ENCODE results near the gene STON1. TPM values are rescaled to one million over a fixed set of nuclear protein-coding genes. Genes with fewer than 3 reads are reported as not detected.
"Not testable (repeated sequence)": the region's sequence is repeated elsewhere in the genome, so short reads cannot be mapped to it uniquely, and the experiment has no call there.

STON1 gene
- total RNA-seq, 1 donor from 2014 or later, result 36.5 TPM

DNA sequence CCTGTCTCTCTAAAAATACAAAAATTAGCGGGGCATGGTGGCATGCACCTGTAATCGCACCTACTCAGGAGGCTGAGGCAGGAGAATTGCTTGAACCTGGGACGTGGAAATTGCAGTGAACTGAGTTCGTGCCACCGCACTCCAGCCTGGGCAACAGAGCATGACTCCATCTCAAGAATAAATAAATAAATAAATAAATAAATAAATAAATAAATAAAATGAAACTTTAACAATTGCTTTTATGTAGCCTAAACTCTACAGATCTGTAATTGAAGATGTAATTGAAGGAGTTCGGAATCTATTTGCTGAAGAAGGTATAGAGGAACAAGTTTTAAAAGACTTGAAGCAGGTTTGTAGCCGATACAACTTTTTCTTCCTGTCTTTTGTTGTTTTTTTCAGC is 90.7 kb downstream of the STON1 start:
- H3K27me3 Mint-ChIP-seq (ENCODE audit: low read depth), result no peaks in the 10 kb centered on the region
- H3K36me3 Mint-ChIP-seq, result no peaks in the 10 kb centered on the region
- H3K27ac Mint-ChIP-seq, result no peak overlapping the region
- DNase-seq (ENCODE audit: low spot score in 2 of 2, unreplicated experiment in 2 of 2), result no peak
- H3K4me3 Mint-ChIP-seq, result no peak overlapping the region
- TF ChIP-seq, protein P1, sequence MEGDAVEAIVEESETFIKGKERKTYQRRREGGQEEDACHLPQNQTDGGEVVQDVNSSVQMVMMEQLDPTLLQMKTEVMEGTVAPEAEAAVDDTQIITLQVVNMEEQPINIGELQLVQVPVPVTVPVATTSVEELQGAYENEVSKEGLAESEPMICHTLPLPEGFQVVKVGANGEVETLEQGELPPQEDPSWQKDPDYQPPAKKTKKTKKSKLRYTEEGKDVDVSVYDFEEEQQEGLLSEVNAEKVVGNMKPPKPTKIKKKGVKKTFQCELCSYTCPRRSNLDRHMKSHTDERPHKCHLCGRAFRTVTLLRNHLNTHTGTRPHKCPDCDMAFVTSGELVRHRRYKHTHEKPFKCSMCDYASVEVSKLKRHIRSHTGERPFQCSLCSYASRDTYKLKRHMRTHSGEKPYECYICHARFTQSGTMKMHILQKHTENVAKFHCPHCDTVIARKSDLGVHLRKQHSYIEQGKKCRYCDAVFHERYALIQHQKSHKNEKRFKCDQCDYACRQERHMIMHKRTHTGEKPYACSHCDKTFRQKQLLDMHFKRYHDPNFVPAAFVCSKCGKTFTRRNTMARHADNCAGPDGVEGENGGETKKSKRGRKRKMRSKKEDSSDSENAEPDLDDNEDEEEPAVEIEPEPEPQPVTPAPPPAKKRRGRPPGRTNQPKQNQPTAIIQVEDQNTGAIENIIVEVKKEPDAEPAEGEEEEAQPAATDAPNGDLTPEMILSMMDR (IDR thresholded peaks at IDR 0.05; ENCODE audit: unreplicated experiment), result no peak
- H3K9me3 Mint-ChIP-seq, result peaks cover 9% of the 10 kb centered on the region
- H3K4me1 Mint-ChIP-seq, result no peaks in the 10 kb centered on the region

DNA sequence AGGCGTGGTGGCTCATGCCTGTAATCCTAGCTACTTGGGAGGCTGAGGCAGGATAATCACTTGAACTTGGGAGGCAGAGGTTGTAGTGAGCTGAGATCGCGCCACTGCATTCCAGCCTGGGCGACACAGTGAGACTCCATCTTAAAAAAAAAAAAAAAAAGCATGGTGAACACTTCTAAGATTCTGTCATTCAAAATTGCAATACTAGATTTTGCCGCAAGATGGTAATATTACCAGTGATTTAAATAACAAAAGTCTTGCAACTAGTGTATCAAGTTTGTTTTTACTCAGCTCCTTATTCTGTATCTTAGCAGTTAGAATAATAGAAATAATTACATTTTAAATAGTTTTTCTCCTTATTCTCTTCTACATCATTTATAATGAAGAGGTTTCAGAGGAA is 92.7 kb downstream of the STON1 start:
- not testable (repeated sequence) for H3K9me3 Mint-ChIP-seq; H3K27ac Mint-ChIP-seq; DNase-seq (ENCODE audit: low spot score in 2 of 2, unreplicated experiment in 2 of 2); H3K4me1 Mint-ChIP-seq; H3K4me3 Mint-ChIP-seq; H3K36me3 Mint-ChIP-seq; H3K27me3 Mint-ChIP-seq (ENCODE audit: low read depth)

DNA sequence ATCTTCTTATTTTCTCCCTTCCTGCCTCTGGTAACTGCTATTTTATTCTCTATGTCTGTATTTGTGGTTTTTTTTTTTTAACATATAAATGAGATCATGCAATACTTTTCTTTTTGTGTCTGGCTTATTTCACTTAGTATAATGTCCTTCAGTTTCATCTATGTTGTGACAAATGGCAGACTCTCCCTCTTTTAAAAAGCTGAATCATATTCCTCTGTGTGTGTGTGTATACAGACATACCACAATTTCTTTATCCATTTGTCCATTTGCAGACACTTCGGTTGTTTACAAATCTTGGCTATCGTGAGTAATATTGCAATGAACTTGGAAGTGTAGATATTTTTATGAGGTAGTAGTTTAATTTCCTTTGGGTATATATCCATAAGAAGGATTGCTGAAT is 94.7 kb downstream of the STON1 start:
- Mint-ChIP-seq H3K4me3 (no peak overlapping the region), H3K36me3 (peaks cover 4% of the 10 kb centered on the region), H3K27ac (no peak overlapping the region), H3K27me3 (ENCODE audit: low read depth) (no peaks in the 10 kb centered on the region), H3K4me1 (no peaks in the 10 kb centered on the region), H3K9me3 (peaks cover 5% of the 10 kb centered on the region)
- no peak for DNase-seq (ENCODE audit: low spot score in 2 of 2, unreplicated experiment in 2 of 2)
- TF ChIP-seq, protein P1 (IDR thresholded peaks at IDR 0.05; ENCODE audit: unreplicated experiment), result no peak

DNA sequence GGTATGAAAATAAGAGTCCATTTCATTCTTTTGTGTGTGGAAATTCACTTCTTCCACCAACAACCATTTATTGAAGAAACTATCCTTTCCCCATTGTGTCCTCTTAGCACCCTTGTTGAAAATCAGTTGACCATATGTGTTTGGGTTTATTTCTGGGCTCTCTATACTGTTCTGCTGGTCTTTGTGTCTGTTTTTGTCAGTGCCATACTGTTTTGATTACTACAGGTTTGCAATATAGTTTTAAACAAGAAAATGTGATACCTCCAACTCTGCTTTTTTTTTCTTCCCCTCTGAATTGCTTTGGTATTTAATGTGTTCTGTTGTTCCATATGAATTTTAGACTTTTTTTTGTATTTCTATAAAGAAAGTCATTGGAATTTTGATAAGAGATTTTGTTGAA is 96.1 kb downstream of the STON1 start:
- Mint-ChIP-seq H3K27me3 (ENCODE audit: low read depth) (no peaks in the 10 kb centered on the region), H3K27ac (no peak overlapping the region), H3K9me3 (peaks cover 9% of the 10 kb centered on the region), H3K36me3 (peaks cover 7% of the 10 kb centered on the region), H3K4me1 (no peaks in the 10 kb centered on the region), H3K4me3 (no peak overlapping the region)
- TF ChIP-seq, protein P1 (IDR thresholded peaks at IDR 0.05; ENCODE audit: unreplicated experiment), result no peak
- DNase-seq (ENCODE audit: low spot score in 2 of 2, unreplicated experiment in 2 of 2), result no peak

DNA sequence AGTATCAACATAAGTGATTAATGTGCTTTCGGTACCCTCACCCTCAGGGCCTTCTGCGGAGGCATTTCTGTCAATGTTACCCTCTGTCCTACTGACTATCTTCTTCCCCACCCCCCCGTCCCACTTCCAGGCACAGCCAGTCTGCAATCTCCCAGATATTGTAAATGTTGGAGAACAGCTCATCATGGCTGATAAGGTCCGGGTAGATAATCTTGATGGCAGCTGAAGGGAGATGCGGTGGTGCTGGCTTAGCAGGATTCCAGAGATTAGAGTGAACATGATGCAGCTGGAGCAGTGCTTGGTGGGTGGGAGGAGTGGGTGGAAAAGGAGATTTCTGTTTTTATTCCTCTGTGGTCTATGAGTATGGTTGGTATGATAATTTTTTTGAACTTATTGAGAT is 103.2 kb downstream of the STON1 start:
- Mint-ChIP-seq H3K9me3 (peaks cover 41% of the 10 kb centered on the region), H3K27me3 (ENCODE audit: low read depth) (no peaks in the 10 kb centered on the region), H3K4me1 (no peaks in the 10 kb centered on the region), H3K4me3 (no peak overlapping the region), H3K36me3 (peaks cover 35% of the 10 kb centered on the region), H3K27ac (no peak overlapping the region)
- TF ChIP-seq, protein P1 (IDR thresholded peaks at IDR 0.05; ENCODE audit: unreplicated experiment), result no peak
- no peak for DNase-seq (ENCODE audit: low spot score in 2 of 2, unreplicated experiment in 2 of 2)

DNA sequence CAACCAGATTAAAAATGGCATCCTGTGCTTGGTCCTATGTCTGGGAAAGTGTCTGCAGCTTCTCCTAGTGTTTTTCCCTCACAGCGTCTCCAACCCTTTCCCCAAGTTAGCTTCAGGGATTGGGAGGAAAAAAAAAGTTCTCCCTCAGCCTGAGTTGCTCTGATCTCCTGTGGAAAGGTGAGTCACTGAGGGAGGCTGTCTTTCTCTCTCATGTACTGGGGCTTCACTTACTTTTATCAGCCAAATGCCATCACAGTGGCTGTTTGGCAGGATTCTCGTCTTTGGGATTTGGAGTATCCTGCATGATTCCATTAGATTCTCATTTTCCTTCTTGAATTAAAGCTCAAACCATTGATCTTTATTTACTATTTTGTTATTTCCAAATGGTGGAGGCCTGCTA is 105.8 kb downstream of the STON1 start:
- H3K9me3 Mint-ChIP-seq, result peaks cover 49% of the 10 kb centered on the region
- H3K36me3 Mint-ChIP-seq, result peaks cover 33% of the 10 kb centered on the region
- TF ChIP-seq, protein P1 (IDR thresholded peaks at IDR 0.05; ENCODE audit: unreplicated experiment), result no peak
- no peaks in the 10 kb centered on the region for H3K4me1 Mint-ChIP-seq
- no peak for DNase-seq (ENCODE audit: low spot score in 2 of 2, unreplicated experiment in 2 of 2)
- H3K27ac Mint-ChIP-seq, result no peak overlapping the region
- H3K27me3 Mint-ChIP-seq (ENCODE audit: low read depth), result no peaks in the 10 kb centered on the region
- H3K4me3 Mint-ChIP-seq, result no peak overlapping the region
